ENCODE results near the gene UBXN7.
"Not testable (repeated sequence)": the region's sequence is repeated elsewhere in the genome, so short reads cannot be mapped to it uniquely, and the experiment has no call there.

UBXN7 gene

GRCh38 chr3:196431181-196432136 is 768 bp downstream of the UBXN7 start:
- CTCF ChIA-PET = no interaction called here
- DNase-seq (ENCODE audit: extremely low spot score) = peak; percentile 23
- POLR2A ChIA-PET = interaction anchor here (0.6 to 1.3 kb wide), 8 partner anchors 8 to 143 kb away, joined by 3 to 8 read pairs (median 4); partner anchors contain the start of gene DYNLT2B
- TF ChIP-seq L3MBTL2 (conservative IDR thresholded peaks at IDR 0.05) = 0 out of 2 replicates have a peak, but pooled peaks have one; percentile 27
- peak; percentile 59 for TF ChIP-seq PKNOX1 (IDR thresholded peaks at IDR 0.05)
- TF ChIP-seq FOXK2 (IDR thresholded peaks at IDR 0.05) = no peak
- TF ChIP-seq ZNF384 (IDR thresholded peaks at IDR 0.05) = no peak

GRCh38 chr3:196428041-196428440 is 4.2 kb downstream of the UBXN7 start:
- ChIA-PET CTCF (no interaction called here), POLR2A (no interaction called here)
- no peak for TF ChIP-seq FOXA1 (IDR thresholded peaks at IDR 0.05)
- no peak for DNase-seq (ENCODE audit: extremely low spot score)

- DNase-seq (ENCODE audit: extremely low spot score); CTCF ChIA-PET: not testable (repeated sequence)
- peak; percentile 48 for TF ChIP-seq ZNF384 (IDR thresholded peaks at IDR 0.05)
- POLR2A ChIA-PET = interaction anchor here (2.2 kb wide), 1 partner anchor 8 kb away, joined by 5 read pairs; the partner anchor contains the start of gene UBXN7
These were observed 7.8 kb downstream of the UBXN7 start for GRCh38 chr3:196424421-196424820.

GRCh38 chr3:196423044-196423781 is 9.0 kb downstream of the UBXN7 start:
- ChIA-PET CTCF (interaction anchor here (0.6 kb wide), 1 partner anchor 55 kb away, joined by 5 read pairs; no protein-coding TSS in a partner anchor), POLR2A (interaction anchor here (2.2 kb wide), 1 partner anchor 9 kb away, joined by 5 read pairs; the partner anchor contains the start of gene UBXN7)
- DNase-seq (ENCODE audit: extremely low spot score) = peak; percentile 9
- TF ChIP-seq TARDBP (IDR thresholded peaks at IDR 0.05) (no peak), SUZ12 (IDR thresholded peaks at IDR 0.05) (no peak)

GRCh38 chr3:196421668-196422067 is 10.6 kb downstream of the UBXN7 start:
- POLR2A ChIA-PET, CTCF ChIA-PET: not testable (repeated sequence)

GRCh38 chr3:196419386-196419785 is 12.8 kb downstream of the UBXN7 start:
- CTCF ChIA-PET = no interaction called here
- TF ChIP-seq ARNT (IDR thresholded peaks at IDR 0.05) = no peak
- TF ChIP-seq FOXK2 (IDR thresholded peaks at IDR 0.05) = no peak
- no peak for TF ChIP-seq HDGF (IDR thresholded peaks at IDR 0.05; ENCODE audit: borderline replicate concordance)
- no peak for TF ChIP-seq ELF4 (IDR thresholded peaks at IDR 0.05)
- TF ChIP-seq PKNOX1 (IDR thresholded peaks at IDR 0.05) = no peak
- no peak for TF ChIP-seq FOXA1 (IDR thresholded peaks at IDR 0.05)
- no peak for DNase-seq (ENCODE audit: extremely low spot score)
- POLR2A ChIA-PET = no interaction called here

More at GRCh38 chr3:196421668-196422067, 10.6 kb downstream of the UBXN7 start:
- DNase-seq (ENCODE audit: extremely low spot score) = not testable (repeated sequence)

GRCh38 chr3:196418601-196419000 is 13.6 kb downstream of the UBXN7 start:
- CTCF ChIA-PET = no interaction called here
- POLR2A ChIA-PET = no interaction called here
- TF ChIP-seq ELF4 (IDR thresholded peaks at IDR 0.05) = no peak
- TF ChIP-seq SUZ12 (IDR thresholded peaks at IDR 0.05) = no peak
- TF ChIP-seq TARDBP (IDR thresholded peaks at IDR 0.05) = no peak
- DNase-seq (ENCODE audit: extremely low spot score) = no peak

DNA sequence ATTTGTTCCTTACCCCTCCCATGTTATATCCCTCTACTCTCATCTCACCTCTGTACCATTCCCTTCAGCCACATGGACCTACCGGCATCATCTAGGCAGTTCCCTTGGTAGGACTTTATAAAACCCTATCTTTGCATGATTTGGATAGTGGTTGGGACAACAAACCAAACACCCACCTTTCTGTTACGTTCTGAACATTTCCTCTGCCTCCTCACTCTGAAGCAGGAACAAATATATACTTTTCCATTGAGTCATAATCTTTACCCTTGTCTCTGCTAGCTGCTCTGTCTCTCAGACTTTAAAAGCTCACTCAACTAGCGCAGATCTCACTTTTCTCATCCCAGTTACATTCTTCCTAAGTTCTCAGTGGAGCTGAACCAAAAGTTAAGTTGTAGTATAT is 17.8 kb downstream of the UBXN7 start:
- DNase-seq (ENCODE audit: extremely low spot score) = no peak
- POLR2A ChIA-PET = no interaction called here
- CTCF ChIA-PET = no interaction called here
- no peak for TF ChIP-seq FOXK2 (IDR thresholded peaks at IDR 0.05)
- no peak for TF ChIP-seq FOXA1 (IDR thresholded peaks at IDR 0.05)
- TF ChIP-seq SUZ12 (IDR thresholded peaks at IDR 0.05) = no peak
- TF ChIP-seq TARDBP (IDR thresholded peaks at IDR 0.05) = no peak
- no peak for TF ChIP-seq ARNT (IDR thresholded peaks at IDR 0.05)
- no peak for TF ChIP-seq NFRKB (IDR thresholded peaks at IDR 0.05)
- TF ChIP-seq CTBP1 (IDR thresholded peaks at IDR 0.05; ENCODE audit: borderline replicate concordance) = no peak
- no peak for TF ChIP-seq ZNF384 (IDR thresholded peaks at IDR 0.05)
- no peak for TF ChIP-seq ELF4 (IDR thresholded peaks at IDR 0.05)
- no peak for TF ChIP-seq LEF1 (IDR thresholded peaks at IDR 0.05; ENCODE audit: borderline replicate concordance)
- no peak for TF ChIP-seq FOXM1 (IDR thresholded peaks at IDR 0.05; ENCODE audit: borderline replicate concordance)
- no peak for TF ChIP-seq L3MBTL2 (conservative IDR thresholded peaks at IDR 0.05)
- no peak for TF ChIP-seq BHLHE40 (IDR thresholded peaks at IDR 0.05; ENCODE audit: borderline replicate concordance)
- no peak for TF ChIP-seq HDGF (IDR thresholded peaks at IDR 0.05; ENCODE audit: borderline replicate concordance)
- no peak for TF ChIP-seq SP1 (IDR thresholded peaks at IDR 0.05)
- TF ChIP-seq PKNOX1 (IDR thresholded peaks at IDR 0.05) = no peak
